Measurements from ENCODE around the gene SELL. TPM values are rescaled to one million over a fixed set of nuclear protein-coding genes. Genes with fewer than 3 reads are reported as not detected.
"Not testable (repeated sequence)": the region's sequence is repeated elsewhere in the genome, so short reads cannot be mapped to it uniquely, and the experiment has no call there.

SELL gene
- total RNA-seq, 1 experiment from 2014 or later = not detected

DNA sequence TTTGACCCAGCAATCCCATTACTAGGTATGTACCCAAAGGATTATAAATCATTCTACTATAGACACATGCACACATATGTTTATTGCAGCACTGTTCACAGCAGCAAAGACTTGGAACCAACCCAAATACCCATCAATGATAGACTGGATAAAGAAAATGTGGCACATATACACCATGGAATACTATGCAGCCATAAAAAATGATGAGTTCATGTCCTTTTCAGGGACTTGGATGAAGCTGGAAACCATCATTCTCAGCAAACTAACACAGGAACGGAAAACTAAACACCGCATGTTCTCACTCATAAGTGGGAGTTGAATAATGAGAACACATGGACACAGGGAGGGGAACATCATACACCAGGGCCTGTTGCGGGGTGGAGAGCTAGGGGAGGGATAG is 41.2 kb downstream of the SELL start:
- DNase-seq (ENCODE audit: low read depth) = not testable (repeated sequence)

DNA sequence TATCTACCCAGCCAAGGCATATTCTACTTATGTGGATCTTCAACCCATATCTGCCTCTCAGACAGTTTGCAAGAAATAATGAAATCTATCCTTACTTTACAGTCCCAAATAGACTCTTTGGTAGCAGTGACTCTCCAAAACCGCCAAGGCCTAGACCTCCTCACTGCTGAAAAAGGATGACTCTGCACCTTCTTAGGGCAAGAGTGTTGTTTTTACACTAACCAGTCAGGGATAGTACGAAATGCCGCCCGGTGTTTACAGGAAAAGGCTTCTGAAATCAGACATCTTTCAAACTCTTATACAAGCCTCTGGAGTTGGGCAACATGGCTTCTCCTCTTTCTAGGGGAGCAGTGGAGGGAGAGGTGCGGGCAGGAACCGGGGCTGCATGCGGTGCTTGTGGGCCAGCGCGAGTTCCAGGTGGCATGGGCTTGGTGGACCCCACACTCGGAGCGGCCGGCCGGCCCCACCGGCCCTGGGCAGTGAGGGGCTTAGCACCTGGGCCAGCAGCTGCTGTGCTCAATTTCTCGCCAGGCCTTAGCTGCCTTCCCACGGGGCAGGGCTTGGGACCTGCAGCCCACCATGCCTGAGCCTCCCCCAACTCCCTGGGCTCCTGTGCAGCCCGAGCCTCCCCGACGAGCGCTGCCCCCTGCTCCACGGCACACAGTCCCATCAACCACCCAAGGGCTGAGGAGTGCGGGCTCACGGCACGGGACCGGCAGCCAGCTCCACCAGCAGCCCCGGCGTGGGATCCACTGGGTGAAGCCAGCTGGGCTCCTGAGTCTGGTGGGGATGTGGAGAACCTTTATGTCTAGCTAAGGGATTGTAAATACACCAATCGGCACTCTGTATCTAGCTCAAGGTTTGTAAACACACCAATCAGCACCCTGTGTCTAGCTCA is 43.5 kb downstream of the SELL start:
- not testable (repeated sequence) for DNase-seq (ENCODE audit: low read depth)

DNA sequence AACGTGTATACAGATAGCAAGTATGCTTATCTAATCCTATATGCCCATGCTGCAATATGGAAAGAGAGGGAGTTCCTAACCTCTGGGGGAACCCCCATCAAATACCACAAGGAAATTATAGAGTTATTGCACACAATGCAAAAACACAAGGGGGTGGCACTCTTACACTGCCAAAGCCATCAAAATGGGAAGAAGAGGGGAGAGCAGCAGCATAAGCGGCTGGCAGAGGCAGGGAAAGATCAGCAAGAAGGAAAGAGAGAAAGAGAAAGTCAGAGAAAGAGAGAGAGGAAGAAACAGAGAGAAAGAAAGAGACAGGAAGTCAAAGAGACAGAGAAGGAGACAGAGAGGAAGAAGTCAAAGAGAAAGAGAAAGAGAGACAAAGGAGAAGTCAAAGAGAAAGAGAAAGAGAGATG is 44.2 kb downstream of the SELL start:
- DNase-seq (ENCODE audit: low read depth) = not testable (repeated sequence)

DNA sequence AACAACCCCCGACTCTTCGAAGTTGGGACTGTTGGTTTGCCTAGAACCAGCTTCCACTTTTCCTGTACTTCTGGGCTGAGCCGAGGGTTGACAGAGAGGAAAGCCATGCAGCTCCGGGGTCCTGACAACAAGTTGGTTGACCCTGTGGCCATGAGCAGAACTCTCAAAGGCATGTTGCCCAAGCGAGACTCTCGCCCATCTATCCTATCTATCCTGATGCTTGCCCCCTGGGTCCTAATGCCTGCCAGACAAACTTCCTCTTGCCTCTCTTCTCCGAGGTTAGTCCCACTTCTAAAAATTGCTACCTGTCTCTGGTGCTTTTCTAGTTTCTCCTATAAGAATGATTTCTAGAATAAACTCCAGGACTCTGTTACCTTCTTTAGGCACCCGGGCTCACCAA is 48.7 kb downstream of the SELL start:
- not testable (repeated sequence) for DNase-seq (ENCODE audit: low read depth)

DNA sequence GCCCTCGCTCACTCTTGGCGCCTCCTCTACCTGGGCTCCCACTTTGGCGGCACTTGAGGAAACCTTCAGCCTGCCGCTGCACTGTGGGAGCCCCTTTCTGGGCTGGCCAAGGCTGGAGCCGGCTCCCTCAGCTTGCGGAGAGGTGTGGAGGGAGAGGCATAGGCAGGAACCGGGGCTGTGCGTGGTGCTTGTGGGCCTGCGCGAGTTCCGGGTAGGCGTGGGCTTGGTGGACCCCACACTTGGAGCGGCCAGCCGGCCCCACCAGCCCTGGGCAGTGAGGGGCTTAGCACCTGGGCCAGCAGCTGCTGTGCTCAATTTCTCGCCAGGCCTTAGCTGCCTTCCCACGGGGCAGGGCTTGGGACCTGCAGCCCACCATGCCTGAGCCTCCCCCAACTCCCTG is 50.4 kb downstream of the SELL start:
- DNase-seq (ENCODE audit: low read depth) = not testable (repeated sequence)

DNA sequence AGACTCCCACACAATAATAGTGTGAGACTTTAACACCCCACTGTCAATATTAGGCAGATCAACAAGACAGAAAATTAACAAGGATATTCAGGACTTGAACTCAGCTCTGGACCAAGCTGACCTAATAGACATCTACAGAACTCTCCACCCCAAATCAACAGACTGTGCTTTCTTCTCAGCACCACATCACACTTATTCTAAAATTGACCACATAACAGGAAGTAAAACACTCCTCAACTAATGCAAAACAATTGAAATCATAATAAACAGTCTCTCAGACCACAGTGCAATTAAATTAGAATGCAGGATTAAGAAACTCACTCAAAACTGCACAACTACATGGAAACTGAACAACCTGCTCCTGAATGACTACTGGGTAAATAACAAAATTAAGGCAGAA is 52.6 kb downstream of the SELL start:
- DNase-seq (ENCODE audit: low read depth) = not testable (repeated sequence)

DNA sequence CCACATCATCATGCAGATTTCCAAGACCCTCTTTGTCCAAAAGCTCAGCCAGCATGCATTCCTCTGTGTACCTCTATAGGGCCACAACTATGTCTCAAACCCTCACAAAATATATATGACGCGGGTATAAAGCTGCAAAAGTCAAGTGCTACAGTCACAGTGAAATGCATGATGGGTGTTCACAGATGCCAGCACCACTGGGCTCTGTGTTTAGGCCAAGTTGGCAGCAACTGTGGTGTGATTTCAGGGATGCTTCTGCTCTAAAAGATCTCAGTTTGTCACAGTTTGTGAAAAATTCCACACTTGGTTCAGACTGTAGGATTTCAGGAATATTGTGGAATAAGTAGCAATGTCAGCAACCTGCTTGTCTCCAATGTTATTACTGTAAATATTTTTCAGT is 57.5 kb downstream of the SELL start:
- no peak for DNase-seq (ENCODE audit: low read depth)

DNA sequence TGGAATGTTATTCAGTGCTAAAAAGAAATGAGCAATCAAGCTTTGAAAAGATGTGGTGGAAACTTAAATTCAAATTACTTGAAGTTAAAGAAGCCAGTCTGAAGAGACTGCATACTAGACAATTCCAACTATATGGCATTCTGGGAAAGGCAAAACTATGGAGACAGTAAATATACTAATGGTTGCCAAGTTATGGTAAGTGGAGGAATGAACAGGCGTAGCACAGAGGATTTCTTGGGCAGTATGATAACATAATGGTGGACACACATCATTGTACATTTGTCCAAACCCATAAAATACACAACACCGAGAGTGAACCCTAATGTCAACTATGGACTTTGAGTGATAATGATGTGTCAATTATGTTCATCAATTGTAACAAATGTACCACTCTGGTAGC is 60.4 kb downstream of the SELL start:
- DNase-seq (ENCODE audit: low read depth) = no peak

DNA sequence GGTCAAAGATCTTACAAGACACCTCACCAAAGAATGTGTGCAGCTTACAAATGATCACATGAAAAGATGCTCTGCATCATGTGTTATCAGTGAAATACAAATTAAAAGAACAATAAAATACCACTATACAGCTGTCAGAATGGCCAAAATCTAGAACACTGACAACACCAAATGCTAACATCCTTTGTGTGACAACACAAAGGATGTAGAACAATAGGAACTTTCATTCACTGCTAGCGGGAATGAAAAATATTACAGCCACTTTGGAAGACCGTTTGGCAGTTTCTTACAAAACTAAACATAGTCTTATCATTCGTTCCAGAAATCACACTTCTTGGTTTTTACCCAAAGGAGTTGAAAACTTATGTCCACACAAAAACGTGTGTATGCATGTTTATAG is 60.9 kb downstream of the SELL start:
- no peak for DNase-seq (ENCODE audit: low read depth)

DNA sequence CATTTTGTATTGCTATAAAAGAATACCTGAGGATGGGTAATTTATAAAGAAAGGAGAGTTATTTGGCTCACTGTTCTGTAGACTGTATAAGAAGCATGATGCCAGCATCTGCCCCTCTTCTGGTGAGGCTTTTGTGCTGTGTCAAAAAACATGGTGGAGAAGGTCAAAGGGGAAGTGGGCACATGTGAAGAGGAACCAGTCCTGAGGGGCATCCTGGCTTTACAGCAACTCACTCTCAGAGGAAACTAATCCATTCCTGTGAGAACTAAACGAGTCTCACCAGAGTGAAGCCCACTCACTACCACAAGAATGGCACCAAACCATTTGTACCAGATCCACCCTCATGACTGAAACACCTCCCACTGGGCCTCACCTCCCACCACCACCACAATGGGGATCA is 62.7 kb downstream of the SELL start:
- no peak for DNase-seq (ENCODE audit: low read depth)

DNA sequence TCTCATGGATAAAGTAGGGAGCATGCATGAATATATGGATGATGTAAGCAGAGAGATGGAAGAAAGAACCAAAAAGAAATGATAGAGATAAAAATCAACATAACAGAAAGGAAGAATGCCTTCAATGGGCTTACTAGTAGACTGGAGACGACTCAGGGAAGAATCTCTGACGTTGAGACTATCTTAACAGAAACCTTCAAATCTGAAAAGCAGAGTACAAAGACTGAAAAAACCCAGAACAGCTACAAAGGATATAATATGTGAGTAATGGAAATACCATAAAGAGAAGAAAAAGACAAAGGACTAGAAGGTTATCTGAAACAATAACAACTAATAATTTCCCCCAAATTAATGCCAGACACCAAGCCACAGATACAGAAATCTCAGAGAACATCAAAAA is 63.2 kb downstream of the SELL start:
- no peak for DNase-seq (ENCODE audit: low read depth)

DNA sequence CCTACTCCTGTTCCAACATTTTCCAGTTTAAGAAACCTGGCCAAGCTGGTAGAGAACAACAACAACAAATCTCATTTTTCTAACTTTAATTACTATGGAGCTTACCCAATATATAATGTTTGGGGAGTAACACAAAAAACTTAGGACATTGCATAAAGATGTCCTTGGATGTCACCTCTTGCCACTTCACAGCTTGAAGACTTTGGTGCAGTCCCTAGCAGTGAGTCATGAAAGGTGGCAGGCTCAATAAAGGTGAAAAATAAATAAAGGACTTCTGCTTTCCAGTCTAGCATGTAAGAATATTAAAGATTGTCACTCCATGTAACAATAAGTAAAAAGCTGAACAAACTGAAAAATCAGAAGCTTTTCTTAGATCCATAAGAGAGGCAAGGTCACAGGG is 63.9 kb downstream of the SELL start:
- no peak for DNase-seq (ENCODE audit: low read depth)

DNA sequence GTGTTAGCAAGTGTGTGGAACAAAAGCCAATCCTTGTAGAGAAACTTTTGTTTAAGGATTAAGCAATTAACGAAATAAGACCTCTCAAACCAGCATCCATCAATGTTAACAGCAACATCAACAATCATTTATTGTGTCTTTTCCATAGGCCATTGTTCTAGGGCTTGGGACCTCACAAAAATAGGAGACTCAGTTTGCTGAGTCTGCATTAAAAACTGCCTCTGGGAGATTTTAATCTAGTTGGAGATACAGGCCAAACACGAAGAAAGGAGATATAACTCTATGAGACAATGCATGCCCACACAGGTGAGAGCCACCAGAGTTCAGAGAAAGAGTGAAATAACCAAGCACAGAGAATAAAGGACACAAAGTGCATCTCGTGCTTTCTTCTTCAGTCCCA is 67.1 kb downstream of the SELL start:
- no peak for DNase-seq (ENCODE audit: low read depth)

Other genes with a start within 250 kb of the SELL start
- gene SLC19A2, start 225.7 kb downstream of the SELL start, total RNA-seq (2014; rRNA removed; shearing (Covaris generic)) = 7.1 and 7.2 TPM in 2 replicates
- gene F5, start 125.1 kb downstream of the SELL start, total RNA-seq (2014; rRNA removed; shearing (Covaris generic)) = not detected in 2 replicates
- not detected in 2 replicates for gene SELP, start 81.5 kb downstream of the SELL start, total RNA-seq (2014; rRNA removed; shearing (Covaris generic))
- not detected in 2 replicates for gene SELE, start 22.5 kb upstream of the SELL start, total RNA-seq (2014; rRNA removed; shearing (Covaris generic))
- gene METTL18, start 83.3 kb upstream of the SELL start, total RNA-seq (2014; rRNA removed; shearing (Covaris generic)) = 9.1 and 10.6 TPM in 2 replicates
- 3.1 and 3.9 TPM in 2 replicates for gene SCYL3, start 182.3 kb upstream of the SELL start, total RNA-seq (2014; rRNA removed; shearing (Covaris generic))